BLaER1 (cell line): ENCODE results near the gene FAM72A.
"Not testable (repeated sequence)": the region's sequence is repeated elsewhere in the genome, so short reads cannot be mapped to it uniquely, and the experiment has no call there.

ENCODE experiments used
- H3K27ac ChIP-seq: shearing (Covaris generic); formaldehyde crosslinking; 2 replicates; pipeline ENCODE4 v1.8.1; 2022
- H3K27me3 ChIP-seq: shearing (Covaris generic); formaldehyde crosslinking; 2 replicates; pipeline ENCODE4 v1.8.1; 2022
- H3K36me3 ChIP-seq: shearing (Covaris generic); formaldehyde crosslinking; 2 replicates; pipeline ENCODE4 v1.8.1; 2022
- H3K4me1 ChIP-seq: shearing (Covaris generic); formaldehyde crosslinking; 2 replicates; pipeline ENCODE4 v1.8.1; 2022
- H3K4me2 ChIP-seq: shearing (Covaris generic); formaldehyde crosslinking; 2 replicates; pipeline ENCODE4 v1.8.1; 2022
- H3K4me3 ChIP-seq: shearing (Covaris generic); formaldehyde crosslinking; 2 replicates; pipeline ENCODE4 v1.8.1; 2022
- H3K9ac ChIP-seq: shearing (Covaris generic); formaldehyde crosslinking; 2 replicates; pipeline ENCODE4 v1.8.1; 2022
- H3K9me3 ChIP-seq: shearing (Covaris generic); formaldehyde crosslinking; 2 replicates; pipeline ENCODE4 v1.8.1; 2022
- H4K20me1 ChIP-seq: shearing (Covaris generic); formaldehyde crosslinking; 2 replicates; pipeline ENCODE4 v1.8.1; 2022

The FAM72A gene

GRCh38 chr1:206224190-206224776 is 21.6 kb upstream of the FAM72A start:
- H3K4me3 ChIP-seq, H3K9me3 ChIP-seq: not testable (repeated sequence)

DNA sequence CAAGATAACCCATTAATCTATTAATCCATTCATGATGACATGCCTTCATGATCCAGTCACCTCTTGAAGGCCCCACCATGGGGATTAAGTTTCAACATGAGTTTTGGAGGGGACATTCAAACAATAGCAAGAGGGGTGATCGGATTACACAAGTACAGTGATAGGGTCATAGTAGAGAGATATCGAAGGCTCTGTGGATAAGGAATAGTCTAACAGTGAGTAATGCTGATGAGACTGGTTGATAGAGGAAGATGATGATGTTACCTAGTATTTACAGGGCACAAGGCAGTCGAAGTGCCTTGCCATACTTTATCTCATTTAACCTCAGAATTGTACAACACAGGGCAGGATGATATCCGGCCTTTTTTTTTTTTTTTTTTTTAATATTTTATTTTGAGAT is 18.9 kb upstream of the FAM72A start:
- H3K27ac ChIP-seq, H3K9ac ChIP-seq, H4K20me1 ChIP-seq, H3K36me3 ChIP-seq, H3K4me2 ChIP-seq, H3K9me3 ChIP-seq, H3K4me1 ChIP-seq, H3K4me3 ChIP-seq, H3K27me3 ChIP-seq: not testable (repeated sequence)

More at GRCh38 chr1:206224190-206224776, 21.6 kb upstream of the FAM72A start:
- not testable (repeated sequence) for H3K4me2 ChIP-seq, H3K4me1 ChIP-seq, H3K27ac ChIP-seq, H3K9ac ChIP-seq, H3K27me3 ChIP-seq, H4K20me1 ChIP-seq, H3K36me3 ChIP-seq

DNA sequence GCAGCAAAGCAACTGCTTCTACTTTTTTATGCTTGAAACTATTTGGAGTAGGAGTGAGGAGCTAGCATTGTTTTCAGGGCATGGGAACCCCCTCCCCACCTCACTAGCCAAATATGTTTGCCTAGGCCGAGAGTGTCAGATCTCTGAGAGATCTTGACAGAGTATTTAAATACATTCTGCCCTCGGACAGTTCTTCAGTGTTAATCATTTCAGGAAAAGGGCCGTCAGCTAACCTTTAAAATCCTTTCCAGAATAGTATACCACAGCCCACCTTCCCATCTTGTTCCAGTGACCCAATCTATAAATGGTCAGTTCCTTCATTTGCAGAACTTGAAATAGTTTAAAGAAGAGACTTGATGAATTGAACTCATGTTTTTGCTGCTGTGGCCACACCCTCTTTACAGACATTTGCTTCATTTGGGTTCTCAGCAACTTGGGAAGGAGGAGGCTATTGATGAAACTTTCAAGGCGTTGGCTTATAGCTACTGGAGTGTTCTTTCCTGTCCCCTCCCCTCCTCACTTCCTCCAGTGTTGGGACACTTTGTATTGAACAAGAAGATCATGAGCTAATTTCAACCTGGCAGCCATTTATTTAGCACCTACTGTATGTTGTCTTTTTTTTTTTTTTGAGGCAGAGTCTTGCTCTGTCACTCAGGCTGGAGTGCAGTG is 17.8 kb upstream of the FAM72A start:
- not testable (repeated sequence) for H3K36me3 ChIP-seq, H3K4me2 ChIP-seq, H3K9me3 ChIP-seq, H3K4me1 ChIP-seq, H3K27me3 ChIP-seq, H3K9ac ChIP-seq, H4K20me1 ChIP-seq, H3K27ac ChIP-seq, H3K4me3 ChIP-seq

GRCh38 chr1:206219514-206220331 is 17.1 kb upstream of the FAM72A start:
- H3K4me3 ChIP-seq, H3K9ac ChIP-seq, H3K27ac ChIP-seq, H3K9me3 ChIP-seq, H3K27me3 ChIP-seq, H3K4me2 ChIP-seq, H3K4me1 ChIP-seq, H4K20me1 ChIP-seq, H3K36me3 ChIP-seq: not testable (repeated sequence)

DNA sequence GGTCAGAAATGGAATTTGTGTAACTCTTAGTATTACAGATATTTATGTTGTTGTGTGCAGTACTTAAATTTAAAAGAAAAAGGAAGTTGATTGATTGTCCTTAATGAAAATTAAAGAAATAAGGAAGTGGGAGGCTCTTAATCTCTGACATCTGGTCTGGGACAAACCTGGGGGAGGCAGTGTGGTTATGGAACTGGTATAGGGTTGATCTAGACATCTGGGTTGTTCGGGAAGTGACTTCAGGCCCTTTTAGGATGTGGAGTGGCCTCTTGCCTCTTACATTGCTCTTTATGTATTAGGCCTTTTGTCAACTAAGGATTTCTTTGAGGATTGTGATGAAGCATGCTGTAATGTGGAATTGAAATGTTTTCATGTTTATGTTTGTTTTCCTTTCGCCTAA is 16.1 kb upstream of the FAM72A start:
- H3K27me3 ChIP-seq, H4K20me1 ChIP-seq, H3K4me1 ChIP-seq, H3K27ac ChIP-seq, H3K4me3 ChIP-seq, H3K9ac ChIP-seq, H3K36me3 ChIP-seq, H3K4me2 ChIP-seq, H3K9me3 ChIP-seq: not testable (repeated sequence)

DNA sequence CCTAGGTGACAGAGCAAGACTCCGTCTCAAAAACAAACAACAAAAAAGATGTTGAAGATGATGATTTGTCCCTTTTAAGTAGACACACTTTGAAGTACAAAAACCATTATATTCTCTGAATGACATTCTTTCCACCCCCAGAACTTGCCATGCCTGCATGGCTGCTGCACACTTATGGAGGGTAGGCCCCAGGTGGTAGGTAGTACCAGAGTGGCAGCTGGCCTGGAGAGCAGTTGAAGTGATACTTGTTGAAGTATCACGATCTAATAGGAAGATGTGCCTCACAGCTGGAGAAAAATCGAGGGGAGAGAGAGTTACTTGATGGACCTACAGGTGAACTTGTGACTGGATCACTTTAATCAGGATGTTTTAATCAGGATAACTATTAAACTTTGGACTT is 15.6 kb upstream of the FAM72A start:
- not testable (repeated sequence) for H3K27me3 ChIP-seq, H3K9me3 ChIP-seq, H4K20me1 ChIP-seq, H3K9ac ChIP-seq, H3K27ac ChIP-seq, H3K4me2 ChIP-seq, H3K36me3 ChIP-seq, H3K4me1 ChIP-seq, H3K4me3 ChIP-seq

DNA sequence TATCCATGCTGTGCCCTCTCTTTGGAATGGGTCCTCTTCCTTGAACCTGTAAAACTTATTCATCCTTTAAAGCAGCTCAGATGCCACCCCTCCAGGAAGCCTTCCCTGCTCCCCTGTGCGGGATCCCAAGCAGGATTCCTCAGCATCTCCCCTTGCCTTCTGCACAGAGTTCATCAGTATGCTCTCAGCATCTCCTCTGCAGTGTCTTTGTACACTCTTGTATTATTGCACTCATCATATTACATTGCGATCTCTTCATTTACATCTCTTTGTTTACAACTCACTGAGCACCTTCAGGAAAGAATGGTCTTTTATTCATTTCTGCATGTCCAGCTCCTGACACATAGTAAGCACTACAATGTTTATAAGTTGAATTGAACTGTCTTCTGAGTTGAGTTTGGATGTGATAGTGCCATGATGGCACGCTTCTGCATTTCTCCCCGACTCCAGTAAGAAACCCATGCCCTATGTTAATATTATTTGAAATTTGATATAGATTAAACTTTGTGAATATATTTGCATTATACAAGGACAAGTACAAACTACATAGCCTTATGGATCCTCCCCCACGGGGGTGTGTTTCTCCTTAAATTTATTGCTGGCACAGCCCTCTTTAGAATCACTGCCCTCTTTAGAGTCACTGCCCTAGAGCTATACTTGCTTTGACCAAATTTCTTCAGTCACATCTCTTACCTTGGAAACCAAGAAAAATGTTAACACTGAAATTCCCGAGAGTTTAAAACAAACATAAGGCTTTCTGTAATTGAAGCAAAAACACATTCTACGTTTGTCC is 13.2 kb upstream of the FAM72A start:
- H3K9me3 ChIP-seq, H3K4me1 ChIP-seq, H4K20me1 ChIP-seq, H3K27me3 ChIP-seq, H3K9ac ChIP-seq, H3K36me3 ChIP-seq, H3K4me2 ChIP-seq, H3K4me3 ChIP-seq, H3K27ac ChIP-seq: not testable (repeated sequence)

GRCh38 chr1:206210802-206211201 is 8.2 kb upstream of the FAM72A start:
- H3K36me3 ChIP-seq, H4K20me1 ChIP-seq, H3K27me3 ChIP-seq, H3K4me2 ChIP-seq, H3K27ac ChIP-seq, H3K4me3 ChIP-seq, H3K4me1 ChIP-seq, H3K9ac ChIP-seq, H3K9me3 ChIP-seq: not testable (repeated sequence)

GRCh38 chr1:206205569-206205968 is 2.9 kb upstream of the FAM72A start:
- H3K9ac ChIP-seq, H3K36me3 ChIP-seq, H4K20me1 ChIP-seq, H3K4me1 ChIP-seq, H3K27ac ChIP-seq, H3K9me3 ChIP-seq, H3K27me3 ChIP-seq: not testable (repeated sequence)
- H3K4me3 ChIP-seq = peak overlapping the region; percentile 56
- H3K4me2 ChIP-seq = peak overlapping the region; percentile 49; the same call in 1 of the 2 replicates

GRCh38 chr1:206204871-206205270 is 2.2 kb upstream of the FAM72A start:
- peak overlapping the region; percentile 63; the same call in 1 of the 2 replicates for H3K9ac ChIP-seq
- H3K4me3 ChIP-seq = peak overlapping the region; percentile 66
- not testable (repeated sequence) for H4K20me1 ChIP-seq, H3K36me3 ChIP-seq, H3K27me3 ChIP-seq, H3K4me1 ChIP-seq, H3K9me3 ChIP-seq
- peak overlapping the region; percentile 51 for H3K4me2 ChIP-seq
- peak overlapping the region; percentile 55; the same call in 1 of the 2 replicates for H3K27ac ChIP-seq

GRCh38 chr1:206204159-206204511 is 1.5 kb upstream of the FAM72A start:
- H4K20me1 ChIP-seq, H3K4me2 ChIP-seq, H3K9ac ChIP-seq, H3K4me1 ChIP-seq, H3K27ac ChIP-seq, H3K27me3 ChIP-seq, H3K9me3 ChIP-seq, H3K36me3 ChIP-seq: not testable (repeated sequence)
- H3K4me3 ChIP-seq = peak overlapping the region; percentile 59

DNA sequence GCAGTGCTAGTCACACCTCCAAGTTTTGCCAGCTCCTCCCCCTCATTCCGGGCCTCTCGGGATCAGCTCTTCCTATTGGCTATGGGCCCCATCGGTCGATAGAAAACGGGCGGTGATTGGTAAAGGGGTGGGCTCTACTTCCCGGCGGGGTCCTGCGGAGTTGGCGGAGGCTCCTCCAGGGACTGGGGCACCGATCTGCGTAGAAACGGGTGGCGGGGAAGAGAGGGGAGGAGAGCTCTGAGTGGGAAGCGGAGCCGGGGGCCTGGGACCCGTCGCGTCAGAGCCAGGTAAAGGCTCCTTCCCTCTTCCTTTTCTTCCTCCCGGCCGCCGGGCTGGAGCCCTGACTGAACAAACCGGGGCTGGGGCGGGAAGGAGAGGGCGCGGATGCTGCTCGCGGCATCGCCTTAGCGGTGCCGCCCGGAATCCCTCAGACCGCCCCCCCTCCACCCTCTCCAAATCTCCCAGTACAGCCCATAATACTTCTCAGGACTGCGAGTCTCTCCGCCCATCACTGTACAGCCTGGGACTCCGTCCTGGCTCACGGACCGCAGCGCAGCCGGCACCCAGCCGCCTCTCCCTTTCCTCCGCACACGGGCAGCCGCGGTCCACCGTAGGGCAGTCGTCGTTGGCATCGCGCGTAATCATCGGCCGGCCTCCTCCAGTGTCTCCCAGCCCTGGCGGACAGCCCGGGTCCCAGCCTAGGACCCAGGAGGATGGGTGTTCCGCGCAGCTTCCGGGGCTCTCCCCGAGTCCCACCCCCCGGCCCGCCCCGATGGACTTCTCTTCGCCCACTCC is 922 bp upstream of the FAM72A start, which contains the start of gene SRGAP2:
TSS of gene SRGAP2 (plus strand) at position 178 of the 795 bp plus-strand sequence. CDS start 2,430 bp downstream, outside the sequence.
- H3K27me3 ChIP-seq, H4K20me1 ChIP-seq, H3K36me3 ChIP-seq, H3K4me1 ChIP-seq, H3K4me2 ChIP-seq, H3K9me3 ChIP-seq: not testable (repeated sequence)
- Histone ChIP-seq H3K4me3 (peak within 1 kb of the TSS; percentile 67), H3K9ac (peak within 1 kb of the TSS; percentile 55; the same call in 1 of the 2 replicates), H3K27ac (0 out of 2 replicates have a peak within 1 kb of the TSS, but pooled peaks have one; percentile 38)

GRCh38 chr1:206196748-206197424 is 5.8 kb downstream of the FAM72A start:
- H3K9ac ChIP-seq, H3K27ac ChIP-seq, H3K9me3 ChIP-seq, H3K4me3 ChIP-seq, H3K27me3 ChIP-seq, H3K36me3 ChIP-seq, H4K20me1 ChIP-seq, H3K4me2 ChIP-seq, H3K4me1 ChIP-seq: not testable (repeated sequence)
